B cell (primary cell): ENCODE measurements around the gene SCFD2. TPM values are rescaled to one million over a fixed set of nuclear protein-coding genes. Genes with fewer than 3 reads are reported as not detected.

Experiments
- ATAC-seq: fragments of 200-7000 bp; cut with Tn5 transposase; one replicate; pipeline ENCODE4 v1.10.0; 2021; ENCODE audit warnings: low read depth, mild to moderate bottlenecking, moderate number of reproducible peaks, moderate library complexity
- CTCF ChIA-PET: fragments of 350-600 bp; sonication (Branson Sonifier 250); formaldehyde crosslinking; loops from one replicate; lab custom pipeline; 2021; ENCODE audit warnings: antibody characterized with exemption, inconsistent platforms; lab: Charles Lee
- POLR2A ChIA-PET: fragments of 350-600 bp; sonication (Branson Sonifier 250); formaldehyde crosslinking; loops from one replicate; lab custom pipeline; 2021; ENCODE audit warnings: antibody characterized with exemption; lab: Charles Lee
- DNase-seq: peaks from one replicate; pipeline ENCODE4 v3.0.0; 2013
- H2AFZ ChIP-seq: 2 replicates; pipeline ENCODE4 v1.6.1; 2012; ENCODE audit warnings: mild to moderate bottlenecking, low read depth, low read length; ENCODE audit not compliant: insufficient read depth, poor library complexity, severe bottlenecking
- H3K27ac ChIP-seq, 2 donors: 1 replicate in 1 of 2; 2 replicates in 1 of 2; pipeline ENCODE4 v1.5.1; 2012 to 2013; ENCODE audit warnings: low read length in 2 of 2, mild to moderate bottlenecking in 2 of 2, moderate library complexity in 1 of 2
- H3K27me3 ChIP-seq, 4 experiments: fragments of 200-600 bp in 1 of 4; sonication (generic) in 1 of 4; replicated peaks in 1 of 4; 1 replicate in 2 of 4; 2 replicates in 2 of 4; pipeline versions ENCODE4 v1.6.1 to v1.7.0; 2013 to 2016; ENCODE audit warnings: low read length in 3 of 4, mild to moderate bottlenecking in 2 of 4, mixed read lengths in 1 of 4, moderate library complexity in 1 of 4; ENCODE audit not compliant: insufficient read depth in 4 of 4, control insufficient read depth in 3 of 4; ENCODE audit errors: control extremely low read depth in 1 of 4
- H3K36me3 ChIP-seq, 2 experiments: replicated peaks in 1 of 2; 1 replicate in 1 of 2; 2 replicates in 1 of 2; pipeline versions ENCODE4 v1.6.1 to v1.7.1; 2013; ENCODE audit warnings: low read length in 1 of 2; ENCODE audit not compliant: insufficient read depth in 2 of 2, control insufficient read depth in 1 of 2; ENCODE audit errors: control extremely low read depth in 1 of 2, extremely low read depth in 1 of 2
- H3K4me1 ChIP-seq, 2 donors: fragments of 200-600 bp in 1 of 2; sonication (generic) in 1 of 2; 1 replicate in 1 of 2; 2 replicates in 1 of 2; pipeline versions ENCODE4 v1.5.1 to v1.6.1; 2013 to 2017; ENCODE audit warnings: low read length in 2 of 2; ENCODE audit not compliant: control insufficient read depth in 2 of 2, insufficient read depth in 2 of 2
- H3K4me2 ChIP-seq: replicated peaks from 2 replicates; pipeline ENCODE3; 2012; ENCODE audit warnings: mild to moderate bottlenecking, low read depth, low read length; ENCODE audit not compliant: poor library complexity, severe bottlenecking
- H3K4me3 ChIP-seq, 5 experiments: fragments of 200-600 bp in 1 of 5; sonication (generic) in 1 of 5; 1 replicate in 3 of 5; 2 replicates in 2 of 5; pipeline versions ENCODE4 v1.5.1 to v1.7.0; 2011 to 2016; ENCODE audit warnings: low read length in 4 of 5, mild to moderate bottlenecking in 4 of 5, low read depth in 2 of 5, control low read depth in 1 of 5, moderate library complexity in 1 of 5; ENCODE audit not compliant: insufficient read depth in 1 of 5; ENCODE audit errors: control extremely low read depth in 1 of 5, extremely low read depth in 1 of 5
- H3K79me2 ChIP-seq: fragments of 200-600 bp; sonication (generic); one replicate; pipeline ENCODE4 v1.6.0; 2016; ENCODE audit warnings: low read length; ENCODE audit not compliant: control insufficient read depth, insufficient read depth
- H3K9ac ChIP-seq: fragments of 200-600 bp; sonication (generic); 2 replicates; pipeline ENCODE4 v1.6.1; 2017; ENCODE audit warnings: mild to moderate bottlenecking, low read length, moderate library complexity
- H3K9me3 ChIP-seq, 3 donors: one replicate each; pipeline versions ENCODE4 v1.6.1 to v1.7.1; 2013; ENCODE audit warnings: low read length in 2 of 3; ENCODE audit not compliant: control insufficient read depth in 2 of 3, insufficient read depth in 1 of 3; ENCODE audit errors: control extremely low read depth in 1 of 3
- H4K20me1 ChIP-seq: 2 replicates; pipeline ENCODE4 v1.6.0; 2012; ENCODE audit warnings: mild to moderate bottlenecking, low read length; ENCODE audit not compliant: insufficient read depth, control insufficient read depth, poor library complexity, severe bottlenecking
- H3K27ac Mint-ChIP-seq: one replicate; pipeline ENCODE4 v1.8.0; 2021; ENCODE audit warnings: mixed read lengths
- H3K27me3 Mint-ChIP-seq: one replicate; pipeline ENCODE4 v1.8.0; 2021; ENCODE audit warnings: mixed read lengths
- H3K4me1 Mint-ChIP-seq: one replicate; pipeline ENCODE4 v1.8.0; 2021; ENCODE audit warnings: mixed read lengths
- H3K4me3 Mint-ChIP-seq: one replicate; pipeline ENCODE4 v1.8.0; 2021; ENCODE audit warnings: mixed read lengths
- H3K9me3 Mint-ChIP-seq: one replicate; pipeline ENCODE4 v1.8.0; 2022; ENCODE audit warnings: mixed read lengths; ENCODE audit not compliant: insufficient read depth
- CTCF ChIP-seq: fragments of 200-600 bp; IDR thresholded peaks from one replicate; pipeline ENCODE4 v1.8.0; 2022; ENCODE audit warnings: antibody characterized with exemption, mild to moderate bottlenecking
- EZH2 ChIP-seq: IDR thresholded peaks from 2 replicates; pipeline ENCODE4 v1.6.1; 2012; ENCODE audit warnings: borderline replicate concordance, low read depth, mild to moderate bottlenecking, moderate library complexity, low read length; ENCODE audit not compliant: insufficient read depth, poor library complexity, severe bottlenecking
- WGBS: methylation state at CpG from one replicate; pipeline ENCODE4 v1.1.5; 2013; ENCODE audit warnings: missing lambda C conversion rate; ENCODE audit not compliant: insufficient coverage; 5-methylcytosine and 5-hydroxymethylcytosine counted together
- intact Hi-C: fragments of 100-400 bp; cut with micrococcal nuclease; formaldehyde crosslinking; loops from one replicate; pipeline ENCODE4 v1.10.0; 2022
- polyA plus RNA-seq: library from polyadenylated mRNA; depleted of rRNA; stranded (reverse); fragments of >200 nt; gene quantifications from 2 replicates; pipeline ENCODE4 v1.2.3, GENCODE V29; 2012
- total RNA-seq, 2 donors: library from RNA; stranded (reverse); fragments of 120-200 nt in 1 of 2; gene quantifications; 1 replicate in 1 of 2; 2 replicates in 1 of 2; pipeline versions ENCODE4 v1.2.3 to v1.2.4, GENCODE V29; 2013 to 2022

SCFD2 gene
- total and polyA plus RNA-seq, 2 donors (not counting 1 experiment from before 2014, with no cell fraction given), result 12.8 to 20.4 TPM

DNA sequence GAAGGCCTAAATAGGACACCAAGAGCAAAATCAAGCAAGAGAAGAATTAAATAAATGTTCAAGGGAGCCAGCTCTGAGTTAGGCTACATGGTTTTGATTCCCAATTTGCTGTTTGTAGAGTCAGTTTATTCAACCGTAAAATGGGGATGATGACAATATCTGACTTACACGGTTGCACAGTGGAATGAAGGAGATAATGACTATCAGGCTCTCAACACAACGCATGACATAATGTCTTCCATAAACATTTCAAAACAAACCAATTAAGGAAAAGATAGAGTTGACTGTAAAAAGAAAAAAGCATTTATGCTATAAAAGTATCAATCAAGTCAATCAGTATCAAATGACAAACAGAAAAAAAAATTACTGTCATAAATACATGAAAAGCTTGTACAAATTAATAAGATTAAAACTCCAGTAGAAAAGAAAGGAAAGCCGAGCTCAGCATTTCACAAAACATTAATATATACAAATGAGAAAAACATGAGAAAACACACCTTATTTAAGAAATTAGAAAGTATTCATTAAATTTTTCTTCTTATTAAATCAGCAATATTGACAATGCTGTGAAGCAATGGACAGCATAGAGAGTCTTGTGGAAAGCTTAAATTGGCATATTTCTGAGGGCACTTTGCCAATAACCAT is 179.0 kb downstream of the SCFD2 start:
- Histone ChIP-seq H3K9me3 (no peaks in the 10 kb centered on the region), H2AFZ (no peak overlapping the region), H3K4me2 (no peak overlapping the region), H4K20me1 (no peaks in the 10 kb centered on the region), H3K27me3 (no peaks in the 10 kb centered on the region), H3K36me3 (no peaks in the 10 kb centered on the region), H3K9ac (no peak overlapping the region), H3K79me2 (no peaks in the 10 kb centered on the region), H3K4me3 (no peak overlapping the region), H3K4me1 (peaks cover 0 to under 1% of the 10 kb centered on the region in 2 donors), H3K27ac (no peak overlapping the region)
- DNase-seq (no peak), ATAC-seq (no peak)
- TF ChIP-seq EZH2, result no peak
- TF ChIP-seq CTCF, result no peak
- no peak overlapping the region for H3K27ac Mint-ChIP-seq
- H3K9me3 Mint-ChIP-seq, result no peaks in the 10 kb centered on the region
- ChIA-PET POLR2A (no interaction called here), CTCF (interaction anchor here (0.9 kb wide), 1 partner anchor 9 kb away, joined by 4 read pairs; no protein-coding TSS in a partner anchor)
- intact Hi-C loops, result no loop called here
- no peaks in the 10 kb centered on the region for H3K27me3 Mint-ChIP-seq
- no CpG with 5 or more reads among the region's 4 CpGs for WGBS
- H3K4me3 Mint-ChIP-seq, result no peak overlapping the region
- peaks cover under 1% of the 10 kb centered on the region for H3K4me1 Mint-ChIP-seq

DNA sequence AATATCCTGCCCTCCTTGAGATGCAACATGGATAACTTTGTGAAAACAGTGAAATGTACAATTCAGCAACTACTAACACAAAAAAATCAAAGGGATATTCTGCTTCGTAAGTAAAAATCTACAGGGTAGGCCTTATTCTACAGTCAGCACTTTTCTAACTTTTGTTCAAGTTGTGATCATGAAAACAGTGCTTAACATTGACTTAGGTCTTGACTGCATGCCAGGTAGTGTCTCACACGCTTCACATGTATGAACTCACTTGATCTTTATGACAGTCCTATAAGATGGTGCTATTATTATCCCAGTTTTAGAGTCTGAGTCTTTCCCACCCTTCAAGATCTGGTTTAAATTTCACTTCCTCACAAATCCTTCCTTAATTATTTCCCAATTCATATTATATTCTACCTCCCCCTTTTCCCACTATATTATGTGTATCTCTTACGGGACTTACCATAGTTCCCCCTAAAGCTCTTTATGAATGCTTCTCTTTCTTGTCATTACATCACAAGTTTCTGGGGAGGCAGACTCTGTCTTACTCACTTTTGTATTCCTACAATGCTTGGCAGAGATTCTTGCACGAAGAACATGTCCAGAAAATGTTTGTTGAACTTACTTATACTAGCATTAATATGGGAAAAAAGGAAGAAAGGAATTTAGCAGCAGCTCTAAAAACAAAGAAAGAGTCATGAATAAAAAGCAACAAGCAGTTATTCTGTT is 179.8 kb downstream of the SCFD2 start:
- no peak overlapping the region for H3K27ac Mint-ChIP-seq
- no peak overlapping the region for H3K4me3 Mint-ChIP-seq
- Histone ChIP-seq H3K4me1 (no peaks in the 10 kb centered on the region), H3K4me3 (no peak overlapping the region), H3K4me2 (no peak overlapping the region), H3K27me3 (no peaks in the 10 kb centered on the region), H4K20me1 (no peaks in the 10 kb centered on the region), H3K36me3 (no peaks in the 10 kb centered on the region), H3K9me3 (no peaks in the 10 kb centered on the region), H3K79me2 (no peaks in the 10 kb centered on the region), H2AFZ (no peak overlapping the region), H3K27ac (no peak overlapping the region), H3K9ac (no peak overlapping the region)
- no peaks in the 10 kb centered on the region for H3K9me3 Mint-ChIP-seq
- 100% methylated on average over 2 of the region's 4 CpGs for WGBS
- POLR2A ChIA-PET, result no interaction called here
- CTCF ChIA-PET, result interaction anchor here (3.1 kb wide), 1 partner anchor 10 kb away, joined by 9 read pairs; no protein-coding TSS in a partner anchor
- H3K4me1 Mint-ChIP-seq, result no peaks in the 10 kb centered on the region
- H3K27me3 Mint-ChIP-seq, result no peaks in the 10 kb centered on the region
- no peak for DNase-seq
- no peak for ATAC-seq
- TF ChIP-seq EZH2, result no peak
- no peak for TF ChIP-seq CTCF
- intact Hi-C loops, result no loop called here
